GM12878 (cell line): ENCODE results near the gene VWA8. TPM values are rescaled to one million over a fixed set of nuclear protein-coding genes. Genes with fewer than 3 reads are reported as not detected.
A peak's percentile ranks its signal among the peaks of the same experiment; 100 is the strongest.

Experiments
- BACH1 ChIP-seq: fragments of 450-650 bp; IDR thresholded peaks from 2 replicates; pipeline ENCODE4 v1.6.1; 2017; ENCODE audit warnings: mild to moderate bottlenecking, borderline replicate concordance
- BCL11A ChIP-seq: IDR thresholded peaks from 2 replicates; pipeline ENCODE4 v1.6.1; 2011; ENCODE audit warnings: low read depth, low read length
- DPF2 ChIP-seq: fragments of 450-650 bp; IDR thresholded peaks from 2 replicates; pipeline ENCODE4 v1.6.1; 2017; ENCODE audit warnings: mild to moderate bottlenecking
- HDAC6 ChIP-seq: fragments of 200-600 bp; sonication (generic); IDR thresholded peaks from one replicate; pipeline ENCODE4 v1.8.0; 2017; ENCODE audit warnings: antibody characterized with exemption; ENCODE audit not compliant: unreplicated experiment
- HDGF ChIP-seq: fragments of 450-650 bp; IDR thresholded peaks from 2 replicates; pipeline ENCODE4 v1.6.1; 2016; ENCODE audit warnings: antibody characterized with exemption
- KLF5 ChIP-seq: fragments of 450-650 bp; IDR thresholded peaks from 2 replicates; pipeline ENCODE4 v1.6.1; 2014; ENCODE audit warnings: mild to moderate bottlenecking; ENCODE audit not compliant: partially characterized antibody
- NR2F1 ChIP-seq: fragments of 450-650 bp; conservative IDR thresholded peaks from 2 replicates; pipeline ENCODE4 v1.6.1; 2017; ENCODE audit warnings: mild to moderate bottlenecking
- NRF1 ChIP-seq: conservative IDR thresholded peaks from 2 replicates; pipeline ENCODE4 v1.6.1; 2011; ENCODE audit warnings: mild to moderate bottlenecking, low read depth, low read length, improper control_type of control experiment
- SMAD1 ChIP-seq: fragments of 450-650 bp; IDR thresholded peaks from 2 replicates; pipeline ENCODE4 v1.6.1; 2018; ENCODE audit warnings: mild to moderate bottlenecking, low read depth; ENCODE audit not compliant: partially characterized antibody
- SMC3 ChIP-seq: IDR thresholded peaks from 2 replicates; pipeline ENCODE4 v1.6.1; 2011; ENCODE audit warnings: low read length, improper control_type of control experiment, borderline replicate concordance
- SREBF1 ChIP-seq: IDR thresholded peaks from 2 replicates; pipeline ENCODE4 v1.6.1; 2012; ENCODE audit warnings: mild to moderate bottlenecking, low read length
- TCF7 ChIP-seq: IDR thresholded peaks from 2 replicates; pipeline ENCODE4 v1.6.1; 2014; ENCODE audit warnings: antibody characterized with exemption, borderline replicate concordance
- USF1 ChIP-seq: IDR thresholded peaks from 2 replicates; pipeline ENCODE4 v1.6.1; 2011; ENCODE audit warnings: borderline replicate concordance, low read depth, mild to moderate bottlenecking, moderate library complexity, mixed read lengths, low read length; ENCODE audit not compliant: insufficient read depth; ENCODE audit errors: extremely low read length
- YBX1 ChIP-seq: fragments of 450-650 bp; IDR thresholded peaks from 2 replicates; pipeline ENCODE4 v1.6.1; 2016; ENCODE audit warnings: antibody characterized with exemption
- ZNF24 ChIP-seq: fragments of 450-650 bp; IDR thresholded peaks from 2 replicates; pipeline ENCODE4 v1.6.1; 2017; ENCODE audit warnings: antibody characterized with exemption, mild to moderate bottlenecking
- ZNF622 ChIP-seq: fragments of 450-650 bp; IDR thresholded peaks from 2 replicates; pipeline ENCODE4 v1.6.1; 2017; ENCODE audit warnings: mild to moderate bottlenecking, inconsistent platforms
- ZSCAN29 ChIP-seq: fragments of 450-650 bp; IDR thresholded peaks from 2 replicates; pipeline ENCODE4 v1.6.1; 2017; ENCODE audit warnings: mild to moderate bottlenecking, moderate library complexity
- polyA plus RNA-seq, 11 experiments: library from polyadenylated mRNA; depleted of rRNA in 4 of 11; unstranded in 6 of 11; stranded (reverse) in 5 of 11; fragments of >200 nt; fragmentation: Nextera tagmentation in 4 of 11; fragmentation: Illumina TruSeq in 1 of 11; extraction: Ambion mirVana in 4 of 11; extraction: Trizol in 1 of 11; gene quantifications; 1 replicate in 1 of 11; 2 replicates in 10 of 11; pipeline versions ENCODE4 v1.2.1 to v1.2.3, GENCODE V29; 2011 to 2016; ENCODE audit warnings: inconsistent platforms in 2 of 11, missing spikeins in 2 of 11, low read depth in 1 of 11
- total RNA-seq, 4 experiments: library from RNA; depleted of rRNA in 3 of 4; stranded (reverse); fragments of >200 nt in 3 of 4; fragmentation: Illumina TruSeq in 1 of 4; extraction: Trizol in 1 of 4; gene quantifications; 2 replicates each; pipeline versions ENCODE4 v1.2.1 to v1.2.3, GENCODE V29; 2013 to 2021
- TF ChIP-seq, protein P1 (sequence below): fragments of 450-650 bp; IDR thresholded peaks from 2 replicates; pipeline ENCODE4 v1.6.1; 2016; ENCODE audit warnings: mild to moderate bottlenecking
- TF ChIP-seq, protein P2 (sequence below): fragments of 450-650 bp; IDR thresholded peaks from 2 replicates; pipeline ENCODE4 v1.6.1; 2017; ENCODE audit warnings: mild to moderate bottlenecking, moderate library complexity

The VWA8 gene
- total and polyA plus RNA-seq, 10 of the 15 experiments (the other 5 are each of a cell fraction or from before 2014, with no cell fraction given) = 3.0 to 21.8 (median 13.5) TPM

- no peak for TF ChIP-seq ZNF622
- peak; percentile 95 for TF ChIP-seq TCF7
- TF ChIP-seq BCL11A = peak; percentile 94
- peak; percentile 81 for TF ChIP-seq NR2F1
- no peak for TF ChIP-seq YBX1
- peak; percentile 90 for TF ChIP-seq ZNF24
- peak; percentile 72 for TF ChIP-seq KLF5
- no peak for TF ChIP-seq HDGF
- no peak; the same call in 1 of the 2 replicates for TF ChIP-seq ZSCAN29
- no peak for TF ChIP-seq SMAD1
- no peak for TF ChIP-seq USF1
- TF ChIP-seq, protein P1, sequence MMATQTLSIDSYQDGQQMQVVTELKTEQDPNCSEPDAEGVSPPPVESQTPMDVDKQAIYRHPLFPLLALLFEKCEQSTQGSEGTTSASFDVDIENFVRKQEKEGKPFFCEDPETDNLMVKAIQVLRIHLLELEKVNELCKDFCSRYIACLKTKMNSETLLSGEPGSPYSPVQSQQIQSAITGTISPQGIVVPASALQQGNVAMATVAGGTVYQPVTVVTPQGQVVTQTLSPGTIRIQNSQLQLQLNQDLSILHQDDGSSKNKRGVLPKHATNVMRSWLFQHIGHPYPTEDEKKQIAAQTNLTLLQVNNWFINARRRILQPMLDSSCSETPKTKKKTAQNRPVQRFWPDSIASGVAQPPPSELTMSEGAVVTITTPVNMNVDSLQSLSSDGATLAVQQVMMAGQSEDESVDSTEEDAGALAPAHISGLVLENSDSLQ = no peak
- no peak for TF ChIP-seq HDAC6
- peak; percentile 47; the same call in 1 of the 2 replicates for TF ChIP-seq SREBF1
- peak; percentile 83; the same call in 1 of the 2 replicates for TF ChIP-seq BACH1
- peak; percentile 5; the same call in 1 of the 2 replicates for TF ChIP-seq SMC3
- TF ChIP-seq, protein P2, sequence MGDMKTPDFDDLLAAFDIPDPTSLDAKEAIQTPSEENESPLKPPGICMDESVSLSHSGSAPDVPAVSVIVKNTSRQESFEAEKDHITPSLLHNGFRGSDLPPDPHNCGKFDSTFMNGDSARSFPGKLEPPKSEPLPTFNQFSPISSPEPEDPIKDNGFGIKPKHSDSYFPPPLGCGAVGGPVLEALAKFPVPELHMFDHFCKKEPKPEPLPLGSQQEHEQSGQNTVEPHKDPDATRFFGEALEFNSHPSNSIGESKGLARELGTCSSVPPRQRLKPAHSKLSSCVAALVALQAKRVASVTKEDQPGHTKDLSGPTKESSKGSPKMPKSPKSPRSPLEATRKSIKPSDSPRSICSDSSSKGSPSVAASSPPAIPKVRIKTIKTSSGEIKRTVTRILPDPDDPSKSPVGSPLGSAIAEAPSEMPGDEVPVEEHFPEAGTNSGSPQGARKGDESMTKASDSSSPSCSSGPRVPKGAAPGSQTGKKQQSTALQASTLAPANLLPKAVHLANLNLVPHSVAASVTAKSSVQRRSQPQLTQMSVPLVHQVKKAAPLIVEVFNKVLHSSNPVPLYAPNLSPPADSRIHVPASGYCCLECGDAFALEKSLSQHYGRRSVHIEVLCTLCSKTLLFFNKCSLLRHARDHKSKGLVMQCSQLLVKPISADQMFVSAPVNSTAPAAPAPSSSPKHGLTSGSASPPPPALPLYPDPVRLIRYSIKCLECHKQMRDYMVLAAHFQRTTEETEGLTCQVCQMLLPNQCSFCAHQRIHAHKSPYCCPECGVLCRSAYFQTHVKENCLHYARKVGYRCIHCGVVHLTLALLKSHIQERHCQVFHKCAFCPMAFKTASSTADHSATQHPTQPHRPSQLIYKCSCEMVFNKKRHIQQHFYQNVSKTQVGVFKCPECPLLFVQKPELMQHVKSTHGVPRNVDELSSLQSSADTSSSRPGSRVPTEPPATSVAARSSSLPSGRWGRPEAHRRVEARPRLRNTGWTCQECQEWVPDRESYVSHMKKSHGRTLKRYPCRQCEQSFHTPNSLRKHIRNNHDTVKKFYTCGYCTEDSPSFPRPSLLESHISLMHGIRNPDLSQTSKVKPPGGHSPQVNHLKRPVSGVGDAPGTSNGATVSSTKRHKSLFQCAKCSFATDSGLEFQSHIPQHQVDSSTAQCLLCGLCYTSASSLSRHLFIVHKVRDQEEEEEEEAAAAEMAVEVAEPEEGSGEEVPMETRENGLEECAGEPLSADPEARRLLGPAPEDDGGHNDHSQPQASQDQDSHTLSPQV = 0 out of 2 replicates have a peak, but pooled peaks have one; percentile 53
- TF ChIP-seq NRF1 = no peak
- TF ChIP-seq DPF2 = peak; percentile 84
- TF ChIP-seq, all 136 proteins: peak for 62
Observed at GRCh38 chr13:41916173-41916954, 44.5 kb downstream of the VWA8 start (continued).
